ENCODE data around the gene PRMT6.

DNA sequence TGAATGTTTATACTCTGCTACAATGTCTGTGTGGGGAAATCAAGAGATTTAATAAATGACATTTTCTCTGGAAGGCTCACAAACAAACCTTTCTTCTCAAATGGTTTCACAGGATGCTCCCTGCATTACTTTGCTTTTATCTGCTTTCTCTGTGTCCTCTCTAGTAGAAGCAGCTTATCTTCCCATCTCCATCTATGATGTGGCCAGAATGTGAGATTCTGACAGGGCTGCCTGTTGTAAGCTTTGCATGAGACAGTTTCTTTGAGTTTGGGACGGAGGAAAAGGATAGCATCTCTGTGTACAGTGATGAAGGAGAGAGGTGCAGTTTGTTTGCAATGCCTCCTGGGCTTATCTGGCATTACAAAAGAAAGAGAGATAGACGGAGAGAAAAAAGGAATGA lies 24.6 kb downstream of the PRMT6 start:
- TF ChIP-seq, protein P1, sequence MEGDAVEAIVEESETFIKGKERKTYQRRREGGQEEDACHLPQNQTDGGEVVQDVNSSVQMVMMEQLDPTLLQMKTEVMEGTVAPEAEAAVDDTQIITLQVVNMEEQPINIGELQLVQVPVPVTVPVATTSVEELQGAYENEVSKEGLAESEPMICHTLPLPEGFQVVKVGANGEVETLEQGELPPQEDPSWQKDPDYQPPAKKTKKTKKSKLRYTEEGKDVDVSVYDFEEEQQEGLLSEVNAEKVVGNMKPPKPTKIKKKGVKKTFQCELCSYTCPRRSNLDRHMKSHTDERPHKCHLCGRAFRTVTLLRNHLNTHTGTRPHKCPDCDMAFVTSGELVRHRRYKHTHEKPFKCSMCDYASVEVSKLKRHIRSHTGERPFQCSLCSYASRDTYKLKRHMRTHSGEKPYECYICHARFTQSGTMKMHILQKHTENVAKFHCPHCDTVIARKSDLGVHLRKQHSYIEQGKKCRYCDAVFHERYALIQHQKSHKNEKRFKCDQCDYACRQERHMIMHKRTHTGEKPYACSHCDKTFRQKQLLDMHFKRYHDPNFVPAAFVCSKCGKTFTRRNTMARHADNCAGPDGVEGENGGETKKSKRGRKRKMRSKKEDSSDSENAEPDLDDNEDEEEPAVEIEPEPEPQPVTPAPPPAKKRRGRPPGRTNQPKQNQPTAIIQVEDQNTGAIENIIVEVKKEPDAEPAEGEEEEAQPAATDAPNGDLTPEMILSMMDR (IDR thresholded peaks at IDR 0.05; ENCODE audit: low read length) = no peak
- TF ChIP-seq EZH2 (IDR thresholded peaks at IDR 0.05; ENCODE audit: borderline replicate concordance, low read length) = no peak

All from OCI-LY1 (cell line).